Sigmoid colon (tissue), 7 donors: ENCODE results near the gene TRIP11. TPM values are rescaled to one million over a fixed set of nuclear protein-coding genes. Genes with fewer than 3 reads are reported as not detected.

Experiments used
- DNase-seq: peaks from one replicate; pipeline ENCODE4 v3.0.0-alpha.2; 2019
- H3K27ac ChIP-seq, 4 donors: fragments of 200-600 bp; sonication (generic); one replicate each; pipeline ENCODE4 v1.5.1; 2016 to 2019; ENCODE audit warnings: mild to moderate bottlenecking in 1 of 4
- H3K27me3 ChIP-seq, 3 donors: fragments of 200-600 bp; sonication (generic); one replicate each; pipeline ENCODE4 v1.5.1; 2019; ENCODE audit warnings: mild to moderate bottlenecking in 1 of 3
- H3K36me3 ChIP-seq, 4 donors: fragments of 200-600 bp; sonication (generic); one replicate each; pipeline ENCODE4 v1.5.1; 2016 to 2019
- H3K4me1 ChIP-seq, 4 donors: fragments of 200-600 bp; sonication (generic); one replicate each; pipeline ENCODE4 v1.5.1; 2017 to 2019
- H3K4me3 ChIP-seq, 4 donors: fragments of 200-600 bp; sonication (generic); one replicate each; pipeline ENCODE4 v1.5.1; 2017 to 2019; ENCODE audit warnings: mild to moderate bottlenecking in 2 of 4, moderate library complexity in 1 of 4
- H3K9me3 ChIP-seq, 4 donors: fragments of 200-600 bp in 3 of 4; sonication (generic) in 3 of 4; one replicate each; pipeline versions ENCODE4 v1.5.1 to v1.6.1; 2013 to 2019
- EP300 ChIP-seq, 4 donors: sonication (generic); formaldehyde crosslinking; IDR thresholded peaks; one replicate each; pipeline ENCODE4 v1.6.1; 2017; ENCODE audit warnings: antibody characterized with exemption in 4 of 4
- POLR2A ChIP-seq, 2 donors: fragments of 450-650 bp; IDR thresholded peaks; one replicate each; pipeline ENCODE4 v1.6.1; 2016; ENCODE audit warnings: antibody characterized with exemption in 2 of 2, mild to moderate bottlenecking in 2 of 2, moderate library complexity in 2 of 2
- POLR2AphosphoS5 ChIP-seq, 4 donors: sonication (generic); formaldehyde crosslinking; IDR thresholded peaks; one replicate each; pipeline ENCODE4 v1.6.1; 2017; ENCODE audit warnings: antibody characterized with exemption in 4 of 4
- WGBS, 2 donors: extraction: QIAGEN DNeasy Blood & Tissue Kit; methylation state at CpG; one replicate each; pipeline ENCODE4 v1.1.7; 2013; 5-methylcytosine and 5-hydroxymethylcytosine counted together
- intact Hi-C: fragments of 100-400 bp; cut with DNase I; formaldehyde crosslinking; loops from one replicate; pipeline ENCODE4 v1.15.1; 2023
- polyA plus RNA-seq, 3 donors: library from polyadenylated mRNA; stranded (reverse); fragments of 200-250 nt; gene quantifications; one replicate each; pipeline ENCODE4 v1.2.3, GENCODE V29; 2013
- total RNA-seq, 4 donors: library from RNA; depleted of rRNA; stranded (reverse); fragments of >200 nt; gene quantifications; one replicate each; pipeline ENCODE4 v1.1.0, GENCODE V29; 2016
- TF ChIP-seq, protein P1 (sequence below), 4 experiments: fragments of 450-650 bp in 3 of 4; fragments of 200-600 bp in 1 of 4; IDR thresholded peaks; one replicate each; pipeline ENCODE4 v1.5.1; 2016 to 2019; ENCODE audit warnings: antibody characterized with exemption in 4 of 4, mild to moderate bottlenecking in 3 of 4, moderate library complexity in 2 of 4
- donor health status: healthy with polysubstance abuse.
- donor health status: Bipolar disorder and iron deficiency.
- donor health status: healthy.

The TRIP11 gene
- total and polyA plus RNA-seq, 7 donors: 2.3 to 35.5 (median 21.3) TPM

- Histone ChIP-seq H3K27ac (peak overlapping the region in 2 of 4 donors; percentile 12 to 29), H3K4me1 (peaks cover 0 to 11% (median 5%) of the 10 kb centered on the region in 4 donors)
- TF ChIP-seq EP300 (IDR thresholded peaks at IDR 0.05): no peak
- no peak for TF ChIP-seq POLR2A (IDR thresholded peaks at IDR 0.05)
- TF ChIP-seq, protein P1, sequence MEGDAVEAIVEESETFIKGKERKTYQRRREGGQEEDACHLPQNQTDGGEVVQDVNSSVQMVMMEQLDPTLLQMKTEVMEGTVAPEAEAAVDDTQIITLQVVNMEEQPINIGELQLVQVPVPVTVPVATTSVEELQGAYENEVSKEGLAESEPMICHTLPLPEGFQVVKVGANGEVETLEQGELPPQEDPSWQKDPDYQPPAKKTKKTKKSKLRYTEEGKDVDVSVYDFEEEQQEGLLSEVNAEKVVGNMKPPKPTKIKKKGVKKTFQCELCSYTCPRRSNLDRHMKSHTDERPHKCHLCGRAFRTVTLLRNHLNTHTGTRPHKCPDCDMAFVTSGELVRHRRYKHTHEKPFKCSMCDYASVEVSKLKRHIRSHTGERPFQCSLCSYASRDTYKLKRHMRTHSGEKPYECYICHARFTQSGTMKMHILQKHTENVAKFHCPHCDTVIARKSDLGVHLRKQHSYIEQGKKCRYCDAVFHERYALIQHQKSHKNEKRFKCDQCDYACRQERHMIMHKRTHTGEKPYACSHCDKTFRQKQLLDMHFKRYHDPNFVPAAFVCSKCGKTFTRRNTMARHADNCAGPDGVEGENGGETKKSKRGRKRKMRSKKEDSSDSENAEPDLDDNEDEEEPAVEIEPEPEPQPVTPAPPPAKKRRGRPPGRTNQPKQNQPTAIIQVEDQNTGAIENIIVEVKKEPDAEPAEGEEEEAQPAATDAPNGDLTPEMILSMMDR (IDR thresholded peaks at IDR 0.05): no peak
- TF ChIP-seq POLR2AphosphoS5 (IDR thresholded peaks at IDR 0.05): no peak
Measured at GRCh38 chr14:91997492-91997891, 42.4 kb downstream of the TRIP11 start.

DNA sequence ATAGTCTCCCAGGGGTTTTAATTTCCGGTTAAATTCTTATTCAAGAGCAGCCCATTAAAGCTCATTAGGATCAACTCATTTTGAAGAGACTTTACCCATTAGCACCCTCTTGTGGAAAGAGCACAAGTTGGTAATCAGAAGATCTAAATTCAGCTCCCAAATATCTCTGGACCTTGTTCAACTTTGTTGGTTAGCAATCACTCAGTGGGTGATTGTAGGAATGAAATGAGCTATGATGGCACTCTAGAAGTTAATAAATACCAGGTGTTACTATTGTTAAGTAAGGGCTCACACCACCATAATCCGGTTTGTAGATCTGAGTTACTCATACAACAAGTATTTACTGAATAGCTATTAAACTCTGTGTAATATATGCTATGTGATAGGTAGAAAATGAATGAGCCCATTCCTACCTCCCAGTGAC, 42.9 kb downstream of the TRIP11 start:
- H3K36me3 ChIP-seq: peaks cover 0 to 57% (median 4%) of the 10 kb centered on the region in 4 donors
- intact Hi-C loops: loop anchor here (2.0 to 5.0 kb wide), 2 partner anchors 50 to 346 kb away; partner anchors contain the start of gene FBLN5
- no peaks in the 10 kb centered on the region for H3K9me3 ChIP-seq
- peaks cover 0 to 11% (median 5%) of the 10 kb centered on the region in 4 donors for H3K4me1 ChIP-seq
- WGBS, 2 donors: 22 to 44% methylated on average over 2 of the region's 2 CpGs
- H3K27me3 ChIP-seq: no peaks in the 10 kb centered on the region
- peak overlapping the region in 2 of 4 donors; percentile 12 to 29 for H3K27ac ChIP-seq
- H3K4me3 ChIP-seq: no peak overlapping the region
- no peak for DNase-seq
- no peak for TF ChIP-seq EP300 (IDR thresholded peaks at IDR 0.05)
- TF ChIP-seq, protein P1 (IDR thresholded peaks at IDR 0.05): peak; percentile 17 to 65 (median 50)
- no peak for TF ChIP-seq POLR2A (IDR thresholded peaks at IDR 0.05)
- no peak for TF ChIP-seq POLR2AphosphoS5 (IDR thresholded peaks at IDR 0.05)

More at GRCh38 chr14:91997492-91997891, 42.4 kb downstream of the TRIP11 start:
- Histone ChIP-seq H3K9me3 (no peaks in the 10 kb centered on the region), H3K4me3 (no peak overlapping the region), H3K27me3 (no peaks in the 10 kb centered on the region), H3K36me3 (peaks cover 0 to 52% (median 4%) of the 10 kb centered on the region in 4 donors)
- DNase-seq: no peak
- intact Hi-C loops: loop anchor here (2.0 to 5.0 kb wide), 2 partner anchors 50 to 347 kb away; partner anchors contain the start of gene FBLN5

GRCh38 chr14:91987192-91987591, 52.7 kb downstream of the TRIP11 start:
- H3K4me1 ChIP-seq: peaks cover 0 to 30% (median 21%) of the 10 kb centered on the region in 4 donors
- no peak for TF ChIP-seq EP300 (IDR thresholded peaks at IDR 0.05)
- no peak overlapping the region for H3K4me3 ChIP-seq
- no peak overlapping the region for H3K27ac ChIP-seq
- WGBS, 2 donors: 96% methylated on average over 3 of the region's 3 CpGs
- DNase-seq: no peak
- H3K27me3 ChIP-seq: no peaks in the 10 kb centered on the region
- peaks cover 6 to 45% (median 16%) of the 10 kb centered on the region in 4 donors for H3K36me3 ChIP-seq
- H3K9me3 ChIP-seq: no peaks in the 10 kb centered on the region
- intact Hi-C loops: no loop called here

GRCh38 chr14:91985521-91986255, 54.2 kb downstream of the TRIP11 start:
- Histone ChIP-seq H3K27me3 (no peaks in the 10 kb centered on the region), H3K4me3 (no peak overlapping the region), H3K4me1 (peaks cover 0 to 30% (median 21%) of the 10 kb centered on the region in 4 donors), H3K9me3 (no peaks in the 10 kb centered on the region), H3K27ac (peak overlapping the region in 2 of 4 donors; percentile 50 to 64), H3K36me3 (peaks cover 6 to 30% (median 11%) of the 10 kb centered on the region in 4 donors)
- no peak for DNase-seq
- WGBS, 2 donors: 67 to 76% methylated on average over 4 of the region's 4 CpGs
- intact Hi-C loops: no loop called here
- TF ChIP-seq POLR2AphosphoS5 (IDR thresholded peaks at IDR 0.05) (no peak), EP300 (IDR thresholded peaks at IDR 0.05) (no peak), POLR2A (IDR thresholded peaks at IDR 0.05) (no peak)
- TF ChIP-seq, protein P1 (IDR thresholded peaks at IDR 0.05): no peak

- WGBS, 2 donors: 75 to 96% methylated on average over 4 of the region's 4 CpGs
- Histone ChIP-seq H3K4me1 (peaks cover 0 to 37% (median 27%) of the 10 kb centered on the region in 4 donors), H3K27ac (peak overlapping the region in 2 of 4 donors; percentile 50 to 64), H3K4me3 (no peak overlapping the region), H3K9me3 (no peaks in the 10 kb centered on the region), H3K27me3 (no peaks in the 10 kb centered on the region), H3K36me3 (peaks cover 6 to 23% (median 11%) of the 10 kb centered on the region in 4 donors)
- DNase-seq: no peak
- TF ChIP-seq POLR2A (IDR thresholded peaks at IDR 0.05) (no peak), POLR2AphosphoS5 (IDR thresholded peaks at IDR 0.05) (peak in 3 of 4 donors; percentile 30 to 61 (median 51))
- intact Hi-C loops: no loop called here
Measured at GRCh38 chr14:91985008-91985407, 54.9 kb downstream of the TRIP11 start.
